DMS153 treated with DMSO at 0.1 percent for 48 hours (cell line): Measurements from ENCODE around the gene CFAP54.
"Not testable (repeated sequence)": the region's sequence is repeated elsewhere in the genome, so short reads cannot be mapped to it uniquely, and the experiment has no call there.

Source experiments
- DNase-seq: peaks from one replicate; lab custom pipeline; 2025; ENCODE audit not compliant: unreplicated experiment; lab: John Stamatoyannopoulos, UW

Gene CFAP54

DNA sequence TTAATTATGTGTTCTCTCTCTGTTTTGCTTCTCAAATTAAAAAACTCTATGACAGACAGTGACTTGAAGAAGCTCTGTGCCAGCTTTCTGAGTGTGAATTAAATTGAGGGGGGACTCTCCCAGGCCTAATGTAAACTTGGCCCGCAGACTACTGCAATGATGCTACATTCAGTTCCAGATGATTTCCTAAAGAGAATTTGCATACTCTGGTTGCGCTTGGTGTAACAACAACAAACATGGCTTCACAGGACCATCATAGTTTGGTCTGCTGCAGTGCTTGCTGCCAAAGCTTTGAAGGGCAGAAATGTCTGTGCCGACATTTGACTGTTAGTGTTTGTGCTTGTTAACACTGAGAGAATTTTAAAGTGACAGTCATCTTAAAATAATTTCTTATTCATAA is 25.0 kb downstream of the CFAP54 start:
- no peak for DNase-seq

DNA sequence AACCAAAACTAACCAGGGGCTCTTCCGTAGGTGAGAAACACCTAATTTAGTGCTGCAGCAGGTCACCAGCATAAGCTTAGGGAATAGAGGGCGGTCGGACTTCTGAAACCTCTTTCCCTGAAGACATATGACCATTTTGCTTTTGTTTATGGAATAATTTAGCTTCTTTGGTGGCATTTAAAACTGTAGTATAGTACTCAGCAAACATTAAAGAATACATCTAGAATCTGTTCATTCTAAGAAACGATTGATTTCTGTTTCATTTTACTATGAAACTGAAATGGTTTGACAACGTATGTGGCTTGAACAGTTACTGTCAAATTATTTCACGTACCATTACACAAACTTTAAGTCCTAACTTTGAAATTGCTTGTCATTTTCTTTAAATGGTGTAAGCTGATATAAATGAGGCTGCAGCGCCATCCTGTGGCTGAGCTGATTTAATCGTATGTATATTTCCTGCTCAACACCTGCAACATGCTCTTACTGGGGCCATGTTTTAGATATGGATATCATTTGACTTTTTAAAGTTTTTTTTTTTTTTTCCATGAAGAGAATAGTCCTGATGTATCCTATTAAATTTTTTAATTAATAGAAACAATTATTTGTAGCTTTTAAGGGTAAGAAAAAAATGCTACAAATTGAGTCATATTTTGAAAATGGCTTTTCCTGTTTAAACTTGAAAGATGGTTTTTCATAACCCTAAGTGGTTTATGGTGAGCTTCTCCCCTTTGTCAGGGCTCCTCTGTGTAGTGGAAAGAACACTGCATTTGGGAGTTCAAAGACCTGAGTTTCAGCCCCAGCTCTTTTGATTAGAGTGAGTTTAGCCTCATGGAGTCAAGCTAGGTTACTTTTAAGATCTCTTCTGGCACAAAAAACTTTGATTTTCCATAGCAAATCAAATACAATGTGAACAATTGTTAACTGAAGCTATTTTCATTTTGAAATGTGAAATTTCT is 27.4 kb downstream of the CFAP54 start:
- DNase-seq: peak; percentile 65

DNA sequence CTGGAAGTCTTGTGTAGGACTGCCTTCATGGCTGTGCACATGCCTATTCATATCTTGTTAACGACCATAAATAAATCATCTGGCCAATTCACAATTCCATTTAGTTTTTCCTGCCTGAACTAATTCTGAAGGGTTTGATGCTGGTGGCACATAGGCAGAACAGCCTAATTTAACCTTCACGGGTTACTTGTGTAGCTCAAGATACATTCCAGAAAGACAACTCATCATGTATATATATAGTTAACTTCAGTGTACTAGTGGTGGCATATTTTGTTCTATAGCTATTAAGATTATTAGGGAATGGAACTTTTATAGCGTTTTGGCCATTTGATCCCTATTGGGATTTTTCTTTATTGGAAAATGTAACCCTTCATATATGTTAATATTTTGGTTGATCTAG is 31.4 kb downstream of the CFAP54 start:
- DNase-seq: no peak

DNA sequence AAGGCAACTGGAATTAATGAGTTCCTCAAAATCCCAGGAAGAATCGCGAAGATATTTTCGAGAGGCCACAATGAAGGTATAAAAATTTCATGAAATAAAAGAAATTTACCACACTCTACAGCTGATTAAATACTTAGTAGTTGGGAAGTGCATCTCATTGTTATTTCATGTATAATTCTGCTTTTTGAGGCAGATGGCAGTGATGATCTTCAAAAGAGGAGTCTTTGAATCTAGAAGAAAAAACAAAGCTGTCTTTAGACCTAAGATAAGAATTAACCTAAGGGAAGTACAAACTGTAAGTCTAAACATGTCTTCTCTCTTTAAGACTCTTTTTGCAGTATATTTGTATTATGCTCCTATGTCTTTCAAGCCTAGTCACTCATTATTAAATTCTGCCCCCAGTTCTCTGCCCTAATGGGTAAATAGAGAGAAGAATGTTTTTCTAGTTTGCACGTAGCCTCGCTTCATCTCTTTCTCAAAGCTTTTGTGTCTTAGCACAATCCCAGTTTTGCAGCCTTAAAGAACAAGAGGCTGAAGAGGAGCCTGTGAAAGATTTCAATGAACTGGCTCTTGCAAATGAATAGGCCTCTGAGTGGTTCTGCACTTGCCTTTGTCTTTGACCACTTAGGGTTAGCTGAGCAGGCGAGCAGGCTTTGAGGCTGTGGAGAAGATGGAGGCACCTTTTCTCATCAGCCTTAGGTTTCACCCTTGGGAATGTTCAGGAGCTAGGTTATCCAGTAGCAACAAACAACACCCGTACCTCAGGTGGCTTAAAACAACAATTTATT is 32.7 kb downstream of the CFAP54 start:
- DNase-seq: no peak

DNA sequence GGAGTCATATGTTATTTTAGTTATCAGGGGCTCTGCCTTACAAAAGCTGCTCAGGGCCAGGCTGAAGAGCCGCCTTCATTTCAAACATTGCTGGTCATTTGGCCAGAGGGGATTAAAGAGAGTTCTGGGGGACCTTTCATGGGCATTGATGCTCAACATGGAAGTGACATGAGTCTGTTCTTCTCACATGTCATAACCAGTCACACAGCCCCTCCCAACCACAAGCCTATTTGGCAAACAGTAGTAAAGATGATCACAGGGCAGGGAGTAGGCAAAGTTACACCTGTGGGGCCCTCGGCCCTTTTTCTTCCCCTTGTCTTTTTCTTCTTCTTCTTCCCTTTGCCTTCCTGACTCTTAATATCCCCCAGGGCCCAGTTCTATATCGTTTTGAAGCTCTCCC is 33.3 kb downstream of the CFAP54 start:
- DNase-seq: no peak

DNA sequence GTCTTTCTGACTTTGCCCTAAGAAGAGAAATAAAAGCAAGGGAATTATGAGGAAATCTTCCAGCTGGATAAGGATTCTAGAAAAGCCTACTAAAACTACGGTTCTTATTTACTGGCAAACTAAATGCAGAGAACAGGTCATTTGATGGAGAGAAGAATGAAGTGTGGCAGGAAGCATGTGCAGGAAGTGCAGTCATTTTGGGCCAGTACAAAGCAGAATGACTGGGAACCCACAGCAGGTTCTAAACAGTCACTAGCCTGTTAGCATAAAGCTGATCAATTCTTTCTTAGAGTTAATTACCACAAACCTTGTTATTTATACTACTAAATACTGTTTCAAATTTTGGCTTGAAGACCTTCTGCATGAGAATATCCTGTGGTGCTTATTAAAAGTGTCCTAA is 36.7 kb downstream of the CFAP54 start:
- DNase-seq: no peak

DNA sequence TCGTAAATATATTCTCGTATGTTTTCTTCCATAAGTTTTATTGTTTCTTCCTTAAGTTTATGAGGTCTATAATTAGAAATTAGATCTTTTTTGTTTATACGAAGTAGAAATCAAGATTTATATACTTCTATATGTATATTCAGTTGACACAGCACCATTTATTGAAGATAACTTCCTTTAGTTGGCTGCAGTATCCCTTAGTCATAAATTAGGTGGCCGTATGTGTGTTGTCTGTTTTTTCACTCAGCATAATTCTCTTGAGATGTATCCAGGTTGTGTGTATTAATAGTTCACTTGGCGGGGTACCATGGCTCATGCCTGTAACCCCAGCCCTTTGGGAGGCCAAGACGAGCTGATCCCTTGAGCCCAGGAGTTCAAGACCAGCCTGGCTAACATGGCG is 40.5 kb downstream of the CFAP54 start:
- no peak for DNase-seq

DNA sequence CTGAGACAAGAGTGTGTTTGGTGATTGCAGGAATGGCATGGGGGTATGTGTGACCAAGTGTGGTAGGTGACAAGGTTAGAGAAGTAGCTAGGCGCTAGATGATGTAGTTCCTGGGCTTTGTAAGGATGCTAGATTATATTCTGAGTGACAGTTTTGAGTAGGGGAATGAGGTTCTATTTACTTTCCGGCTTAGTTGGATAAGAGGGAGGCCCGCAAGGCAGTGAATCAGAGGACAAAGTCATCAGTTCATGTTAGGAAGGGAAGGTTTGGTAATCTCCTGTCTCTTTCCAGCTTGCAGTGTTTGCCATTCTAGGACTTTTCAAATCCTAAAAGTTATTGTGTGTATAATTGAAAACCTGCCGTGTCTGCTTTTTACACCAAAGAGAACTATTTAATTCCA is 45.0 kb downstream of the CFAP54 start:
- DNase-seq: no peak

DNA sequence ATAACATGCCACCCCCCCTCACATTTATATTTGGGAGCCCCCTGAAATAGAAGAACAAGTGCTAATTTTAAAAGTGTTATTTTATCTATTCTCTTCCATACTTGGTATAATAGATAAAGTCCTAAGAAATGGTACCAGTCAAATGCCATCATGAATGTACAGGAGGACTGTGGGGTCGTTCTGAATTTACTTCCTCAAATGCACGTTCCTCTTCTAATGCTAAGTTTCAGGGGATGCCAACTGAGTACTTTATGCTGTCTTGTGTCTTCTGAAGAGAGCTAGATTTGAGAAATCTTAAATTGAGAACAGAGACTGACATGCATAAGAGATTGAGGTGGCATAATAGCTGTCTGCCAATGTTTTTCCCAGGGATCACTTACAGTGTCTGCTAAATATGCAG is 59.0 kb downstream of the CFAP54 start:
- no peak for DNase-seq

DNA sequence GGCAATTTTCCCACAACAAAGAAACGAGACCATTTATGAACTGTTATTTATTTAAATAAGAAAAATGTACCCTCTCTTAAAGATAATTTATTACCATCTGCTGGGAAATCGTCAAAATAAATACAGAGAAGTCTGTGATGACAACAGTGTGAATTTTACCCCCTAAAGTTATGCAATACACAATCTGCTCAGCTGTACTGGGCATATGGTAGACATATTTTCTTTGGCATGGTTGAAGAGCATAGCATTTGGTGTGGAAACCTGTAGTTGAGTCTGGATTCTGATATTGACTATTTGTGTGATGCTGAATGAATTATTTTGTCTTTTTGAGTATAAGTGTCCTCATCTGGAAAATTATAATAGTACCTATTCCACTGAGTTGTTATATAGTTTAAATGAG is 60.0 kb downstream of the CFAP54 start:
- no peak for DNase-seq

DNA sequence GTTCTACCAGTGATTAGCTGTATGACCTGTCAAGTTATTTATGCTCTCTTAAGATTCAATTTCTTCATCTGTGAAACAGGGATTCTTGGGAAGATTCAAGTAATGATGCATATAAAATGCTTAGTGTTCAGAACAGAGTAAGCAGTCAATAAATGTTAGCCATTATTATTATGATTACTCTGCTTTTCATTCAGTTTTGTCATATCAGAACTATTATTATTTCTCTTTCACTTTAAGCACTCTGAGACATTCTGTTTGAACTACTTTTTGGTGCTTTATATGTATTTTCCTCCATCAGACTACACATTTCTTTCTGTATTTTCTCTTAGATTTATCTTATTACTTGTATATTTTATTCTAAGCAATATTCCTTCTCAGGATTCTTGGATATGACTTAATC is 81.2 kb downstream of the CFAP54 start:
- no peak for DNase-seq

DNA sequence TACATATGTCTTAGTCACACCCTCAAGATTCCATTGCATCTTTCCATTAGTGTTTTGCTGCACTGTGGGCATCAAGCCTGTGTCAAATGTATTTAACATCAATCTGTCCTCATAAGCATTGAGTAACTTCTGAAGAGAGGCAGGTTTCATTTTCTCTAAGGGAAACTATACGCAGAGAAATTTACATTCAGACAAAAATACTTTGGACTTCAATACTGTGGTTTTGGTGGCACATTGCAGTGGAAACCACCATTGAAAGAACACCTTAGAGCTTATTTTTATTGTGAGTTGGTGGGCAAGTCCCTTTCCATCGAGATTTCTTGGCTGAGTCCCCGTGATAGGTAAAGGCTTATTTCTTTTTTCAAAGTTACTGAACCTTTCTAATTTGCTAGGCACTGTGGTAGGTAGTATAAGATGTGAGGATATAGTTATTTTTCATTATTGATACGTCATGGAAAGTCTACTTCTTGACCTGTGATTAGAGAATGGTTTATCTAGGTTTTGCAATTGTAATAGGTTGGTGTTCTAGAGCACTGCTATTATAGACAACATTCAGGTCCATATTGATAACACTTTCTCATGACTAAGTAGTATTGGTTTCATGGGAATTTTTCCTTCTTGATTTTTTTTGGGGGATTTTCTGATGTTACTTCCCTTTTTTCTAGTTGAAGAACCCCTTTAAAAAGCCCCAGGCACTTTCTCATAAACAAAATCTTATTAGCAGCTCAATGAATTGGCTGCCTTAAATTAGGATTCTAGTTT is 81.9 kb downstream of the CFAP54 start:
- no peak for DNase-seq

DNA sequence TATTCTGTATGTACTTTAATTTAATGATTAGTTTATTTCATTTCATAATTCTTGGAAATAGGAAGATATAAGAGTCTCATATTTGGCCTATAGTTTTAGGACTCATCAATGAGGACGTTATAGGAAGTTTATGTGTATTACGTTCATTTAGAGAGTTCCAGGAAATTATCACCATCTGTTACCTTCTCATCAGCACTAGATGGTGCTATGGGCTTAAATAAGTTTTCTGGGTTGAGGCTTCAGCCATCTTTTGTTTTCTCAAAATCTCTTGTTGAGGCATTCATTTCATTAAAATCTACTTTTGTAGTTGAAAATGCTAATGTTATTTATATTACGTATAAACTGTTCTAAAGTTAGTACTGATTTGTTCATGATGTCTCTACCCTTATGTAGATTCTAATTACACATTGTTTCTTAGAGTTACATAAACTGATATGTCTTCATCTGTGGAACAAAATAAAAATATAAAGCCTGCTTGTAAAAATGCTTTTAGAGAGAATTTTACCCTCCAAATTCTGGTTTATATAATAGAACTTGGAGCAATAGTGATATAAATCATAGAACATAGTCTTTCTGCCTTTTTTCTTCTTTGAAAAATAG is 89.2 kb downstream of the CFAP54 start:
- peak; percentile 54 for DNase-seq

DNA sequence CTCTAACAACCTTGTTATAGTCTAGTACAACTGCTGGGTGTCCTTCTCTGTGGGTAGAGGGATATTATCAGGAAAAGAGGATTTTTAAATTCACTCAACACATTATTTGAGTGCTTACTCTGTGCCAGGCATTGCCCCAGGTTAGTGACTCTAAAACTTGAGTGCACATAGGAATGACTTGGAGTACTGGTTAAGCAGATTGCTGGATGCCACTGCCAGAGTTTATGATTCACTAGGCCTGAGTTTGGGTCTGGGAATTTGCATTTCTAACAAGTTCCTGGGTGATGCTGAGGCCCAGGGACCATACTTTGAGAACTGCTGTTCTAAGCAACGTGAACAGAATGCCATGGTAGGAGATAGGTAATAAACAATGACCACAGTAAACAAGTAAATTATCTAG is 96.6 kb downstream of the CFAP54 start:
- no peak for DNase-seq

DNA sequence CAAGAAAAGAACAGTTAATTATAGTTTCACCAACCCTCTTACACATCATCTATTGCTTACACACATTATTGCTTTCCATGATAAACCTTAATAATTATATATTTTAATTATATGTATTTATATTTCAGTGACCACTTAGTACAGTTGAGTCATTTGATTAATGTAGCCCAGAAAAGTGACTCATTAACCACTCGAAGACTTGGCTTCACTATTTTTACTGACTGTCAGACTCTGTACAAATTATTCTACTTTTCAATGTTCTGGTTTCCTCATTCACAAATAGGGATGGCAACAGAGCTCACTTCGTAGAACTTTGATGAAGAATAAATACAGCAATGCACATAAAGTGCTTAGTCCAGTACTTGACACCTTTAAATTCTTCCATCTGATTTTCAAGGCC is 98.3 kb downstream of the CFAP54 start:
- no peak for DNase-seq

DNA sequence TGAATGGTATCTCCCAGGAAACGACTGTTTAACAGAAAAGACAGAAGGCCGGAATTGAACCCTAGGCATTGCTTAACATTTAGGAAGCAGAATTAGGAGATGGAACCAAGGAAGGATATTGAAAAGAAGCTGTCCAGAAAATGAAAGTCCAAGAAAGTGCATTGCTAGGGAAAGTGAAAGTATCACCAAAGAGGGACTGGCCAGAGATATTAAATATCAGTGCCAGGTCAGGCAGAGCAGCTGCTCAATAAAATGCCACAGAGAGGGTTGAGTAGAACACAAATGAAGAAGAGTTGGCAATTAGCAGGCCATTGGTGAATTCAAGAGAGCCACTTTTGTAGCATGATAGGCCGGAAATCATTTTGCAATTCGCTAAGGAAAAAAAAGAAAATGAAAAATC is 101.6 kb downstream of the CFAP54 start:
- no peak for DNase-seq

DNA sequence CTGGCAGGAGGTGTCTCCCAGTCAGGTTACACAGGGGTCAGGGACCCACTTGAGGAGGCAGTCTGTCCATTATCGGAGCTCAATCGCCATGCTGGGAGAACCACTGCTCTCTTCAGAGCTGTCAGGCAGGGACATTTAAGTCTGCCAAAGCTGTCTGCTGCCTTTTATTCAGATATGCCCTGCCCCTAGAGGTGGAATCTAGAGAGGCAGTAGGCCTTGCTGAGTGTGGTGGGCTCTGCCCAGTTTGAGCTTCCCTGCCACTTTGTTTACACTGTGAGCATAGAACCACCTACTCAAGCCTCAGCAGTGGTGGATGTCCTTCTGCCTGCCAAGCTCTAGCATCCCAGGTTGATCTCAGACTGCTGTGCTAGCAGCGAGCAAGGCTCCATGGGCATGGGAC is 115.0 kb downstream of the CFAP54 start:
- not testable (repeated sequence) for DNase-seq

DNA sequence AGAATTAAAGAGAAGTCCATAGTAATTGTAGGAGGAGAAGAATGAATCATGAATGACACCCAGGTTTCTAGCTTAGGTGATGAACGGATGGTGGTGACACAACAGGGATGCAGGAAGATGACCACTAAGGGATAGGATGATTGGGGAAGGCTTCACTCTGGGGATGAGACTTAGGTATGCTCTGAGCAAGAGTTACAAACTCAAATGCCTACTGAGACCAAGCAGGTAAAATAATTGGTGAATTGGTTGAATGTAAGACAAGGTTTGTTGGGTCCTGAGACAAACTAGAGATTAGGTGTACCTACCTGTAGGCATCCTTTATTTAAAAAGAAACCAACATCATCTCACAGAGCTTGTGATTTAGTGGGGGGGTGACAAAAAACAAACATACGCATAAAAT is 116.3 kb downstream of the CFAP54 start:
- no peak for DNase-seq

DNA sequence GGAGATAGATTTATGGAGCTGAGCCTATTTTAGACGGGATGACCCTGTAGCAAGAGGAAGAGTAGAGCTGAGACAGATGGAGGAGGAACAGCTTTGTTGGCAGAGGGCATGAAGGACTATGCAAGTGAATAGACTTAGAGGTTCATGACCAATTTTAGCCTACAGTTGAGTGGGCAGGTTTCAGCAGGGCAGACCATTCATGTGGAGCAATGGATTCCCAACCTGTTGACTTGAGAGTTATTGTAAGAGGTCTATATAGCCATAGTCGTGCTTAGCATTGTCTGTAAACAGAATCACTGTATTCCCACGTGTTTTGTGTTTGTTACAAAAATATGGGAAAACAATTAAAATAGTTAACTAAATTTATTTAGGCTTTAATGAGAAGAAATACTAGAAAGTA is 116.8 kb downstream of the CFAP54 start:
- DNase-seq: no peak

DNA sequence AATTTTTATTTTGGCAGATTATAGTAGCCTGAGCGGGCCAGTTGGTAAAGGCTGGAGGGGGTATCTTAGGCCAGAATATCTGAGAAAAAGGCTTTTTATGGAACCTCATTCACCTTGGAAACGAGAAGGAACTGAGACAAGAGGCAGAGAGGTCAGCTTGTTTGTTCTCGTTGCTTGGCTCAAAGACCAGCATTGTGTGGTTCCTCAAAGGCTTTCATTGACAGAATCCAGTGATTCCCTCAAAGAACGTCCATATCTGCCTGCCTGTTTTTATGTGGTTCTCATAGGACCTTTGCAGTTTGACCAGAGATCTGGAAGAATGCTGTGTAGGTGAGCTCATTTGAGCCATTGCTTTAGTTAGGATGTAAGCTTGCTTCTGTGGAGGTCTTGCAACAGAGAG is 117.3 kb downstream of the CFAP54 start:
- no peak for DNase-seq

DNA sequence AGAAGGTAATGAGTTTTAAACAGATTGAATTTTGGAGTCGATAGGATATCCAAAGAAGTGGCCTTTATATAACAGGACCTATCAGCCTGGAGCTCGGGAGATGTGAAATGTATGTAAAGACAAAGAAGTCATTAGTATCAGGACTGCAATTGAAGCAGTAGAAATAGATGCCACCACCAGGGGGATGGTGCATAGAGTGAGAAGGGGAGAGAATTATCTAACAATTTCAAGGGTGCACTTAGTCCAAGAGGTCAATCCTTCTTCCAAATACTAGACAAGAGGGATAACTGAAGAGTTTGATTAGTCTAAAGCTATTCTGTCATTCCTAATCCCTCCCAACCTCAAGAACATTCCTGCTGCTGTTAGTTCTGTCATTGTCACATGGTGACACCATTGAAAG is 127.8 kb downstream of the CFAP54 start:
- no peak for DNase-seq
